Cardiac muscle cell (in vitro differentiated cells and primary cell): ENCODE measurements around the gene MAPT. TPM values are rescaled to one million over a fixed set of nuclear protein-coding genes. Genes with fewer than 3 reads are reported as not detected.

Experiments
- DNase-seq, 2 donors: peaks; one replicate each; pipeline versions ENCODE4 v3.0.0 to v3.0.0-alpha.2; 2010 to 2017; ENCODE audit warnings: low read depth in 1 of 2, low spot score in 1 of 2
- H3K27ac ChIP-seq: fragments of 200-600 bp; sonication (generic); 2 replicates; pipeline ENCODE4 v1.5.1; 2016
- H3K27me3 ChIP-seq: fragments of 200-600 bp; sonication (generic); 2 replicates; pipeline ENCODE4 v1.6.0; 2016; ENCODE audit warnings: control low read depth
- H3K36me3 ChIP-seq: fragments of 200-600 bp; sonication (generic); 2 replicates; pipeline ENCODE4 v1.5.1; 2016; ENCODE audit warnings: control low read depth
- H3K4me1 ChIP-seq: fragments of 200-600 bp; sonication (generic); 2 replicates; pipeline ENCODE4 v1.8.1; 2017; ENCODE audit warnings: low read depth, mild to moderate bottlenecking, mixed run types
- H3K4me3 ChIP-seq: fragments of 200-600 bp; sonication (generic); 2 replicates; pipeline ENCODE4 v1.5.1; 2016; ENCODE audit warnings: mild to moderate bottlenecking
- H3K9me3 ChIP-seq: fragments of 200-600 bp; sonication (generic); 2 replicates; pipeline ENCODE4 v1.5.1; 2017; ENCODE audit warnings: low read depth, mild to moderate bottlenecking, control low read depth
- polyA plus RNA-seq: library from polyadenylated mRNA; unstranded; fragments of >200 nt; fragmentation: Nextera tagmentation; extraction: Ambion mirVana; gene quantifications from 2 replicates; pipeline ENCODE4 v1.2.1, GENCODE V29; 2016
- total RNA-seq: library from RNA; depleted of rRNA; stranded (reverse); fragments of >200 nt; gene quantifications from 2 replicates; pipeline ENCODE4 v1.2.3, GENCODE V29; 2016
- TF ChIP-seq, protein P1 (sequence below): IDR thresholded peaks from 2 replicates; pipeline ENCODE4 v1.5.1; 2012; ENCODE audit warnings: low read depth, mild to moderate bottlenecking, low read length

The MAPT gene
- total and polyA plus RNA-seq, 2 experiments from 2014 or later, result 1.3 to 1.9 TPM

DNA sequence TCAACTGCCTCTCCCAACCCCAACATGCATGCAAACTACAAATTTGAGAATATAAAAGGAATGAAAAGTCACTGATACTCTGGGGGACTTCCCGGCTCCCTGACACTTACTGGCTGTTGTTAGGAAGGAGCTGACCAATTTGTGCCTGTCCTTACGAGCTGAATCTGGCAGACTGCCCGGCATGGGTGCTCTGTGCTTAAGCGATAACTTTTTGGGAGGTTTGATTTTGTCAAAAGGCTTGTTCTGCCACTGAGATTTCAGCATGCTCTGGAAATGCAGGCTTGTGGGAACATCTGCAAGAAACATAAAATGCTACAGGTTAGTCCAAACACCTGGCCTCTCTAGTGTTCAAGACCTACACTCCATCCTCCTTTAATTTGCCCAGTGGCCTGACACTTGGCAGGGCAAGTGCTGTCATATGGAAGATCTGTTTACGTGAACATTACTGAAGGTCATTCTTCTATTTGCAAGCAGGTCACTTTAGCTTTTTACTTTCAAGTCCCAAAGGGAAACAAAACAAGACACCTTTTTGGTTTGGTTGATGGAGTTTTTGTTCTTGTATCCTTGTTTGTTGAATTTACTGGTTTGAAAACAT, 145.3 kb downstream of the MAPT start:
- Histone ChIP-seq H3K27ac (no peak overlapping the region), H3K27me3 (no peaks in the 10 kb centered on the region), H3K36me3 (peaks cover 78% of the 10 kb centered on the region), H3K4me1 (no peaks in the 10 kb centered on the region), H3K9me3 (no peaks in the 10 kb centered on the region), H3K4me3 (no peak overlapping the region)
- DNase-seq, result no peak
- TF ChIP-seq, protein P1, sequence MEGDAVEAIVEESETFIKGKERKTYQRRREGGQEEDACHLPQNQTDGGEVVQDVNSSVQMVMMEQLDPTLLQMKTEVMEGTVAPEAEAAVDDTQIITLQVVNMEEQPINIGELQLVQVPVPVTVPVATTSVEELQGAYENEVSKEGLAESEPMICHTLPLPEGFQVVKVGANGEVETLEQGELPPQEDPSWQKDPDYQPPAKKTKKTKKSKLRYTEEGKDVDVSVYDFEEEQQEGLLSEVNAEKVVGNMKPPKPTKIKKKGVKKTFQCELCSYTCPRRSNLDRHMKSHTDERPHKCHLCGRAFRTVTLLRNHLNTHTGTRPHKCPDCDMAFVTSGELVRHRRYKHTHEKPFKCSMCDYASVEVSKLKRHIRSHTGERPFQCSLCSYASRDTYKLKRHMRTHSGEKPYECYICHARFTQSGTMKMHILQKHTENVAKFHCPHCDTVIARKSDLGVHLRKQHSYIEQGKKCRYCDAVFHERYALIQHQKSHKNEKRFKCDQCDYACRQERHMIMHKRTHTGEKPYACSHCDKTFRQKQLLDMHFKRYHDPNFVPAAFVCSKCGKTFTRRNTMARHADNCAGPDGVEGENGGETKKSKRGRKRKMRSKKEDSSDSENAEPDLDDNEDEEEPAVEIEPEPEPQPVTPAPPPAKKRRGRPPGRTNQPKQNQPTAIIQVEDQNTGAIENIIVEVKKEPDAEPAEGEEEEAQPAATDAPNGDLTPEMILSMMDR, result no peak

DNA sequence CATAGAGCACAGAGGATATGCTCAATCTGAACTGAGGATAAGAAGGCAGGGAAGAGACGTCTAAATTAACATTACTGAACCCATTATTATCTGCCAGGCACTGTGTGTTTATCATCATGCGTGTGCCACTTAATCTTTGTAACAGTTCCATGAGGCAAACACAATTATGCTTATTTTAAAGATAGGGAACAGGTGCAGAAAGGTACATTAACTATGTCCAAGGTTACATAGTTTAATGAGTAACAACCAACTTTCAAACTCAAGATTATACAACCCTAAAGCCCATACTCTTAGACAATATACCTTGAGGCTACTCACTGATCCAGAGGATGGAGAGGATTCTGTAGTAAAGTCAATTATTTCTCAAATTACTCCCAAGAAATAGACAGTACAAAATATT, 147.9 kb downstream of the MAPT start:
- peaks cover 60% of the 10 kb centered on the region for H3K36me3 ChIP-seq

GRCh38 chr17:46042925-46043324, 148.6 kb downstream of the MAPT start:
- no peaks in the 10 kb centered on the region for H3K4me1 ChIP-seq
- no peak overlapping the region for H3K4me3 ChIP-seq
- H3K27me3 ChIP-seq, result no peaks in the 10 kb centered on the region
- TF ChIP-seq, protein P1, result no peak
- no peak for DNase-seq
- H3K36me3 ChIP-seq, result peaks cover 58% of the 10 kb centered on the region
- no peaks in the 10 kb centered on the region for H3K9me3 ChIP-seq
- no peak overlapping the region for H3K27ac ChIP-seq

More for the DNA sequence above, 147.9 kb downstream of the MAPT start:
- Histone ChIP-seq H3K4me1 (no peaks in the 10 kb centered on the region), H3K9me3 (no peaks in the 10 kb centered on the region), H3K27ac (no peak overlapping the region), H3K4me3 (no peak overlapping the region), H3K27me3 (no peaks in the 10 kb centered on the region)
- TF ChIP-seq, protein P1, result no peak
- no peak for DNase-seq

GRCh38 chr17:46043606-46044005, 149.3 kb downstream of the MAPT start:
- Histone ChIP-seq H3K4me1 (no peaks in the 10 kb centered on the region), H3K27ac (no peak overlapping the region), H3K27me3 (no peaks in the 10 kb centered on the region), H3K9me3 (no peaks in the 10 kb centered on the region), H3K4me3 (no peak overlapping the region), H3K36me3 (peaks cover 55% of the 10 kb centered on the region)
- no peak for DNase-seq
- TF ChIP-seq, protein P1, result no peak

DNA sequence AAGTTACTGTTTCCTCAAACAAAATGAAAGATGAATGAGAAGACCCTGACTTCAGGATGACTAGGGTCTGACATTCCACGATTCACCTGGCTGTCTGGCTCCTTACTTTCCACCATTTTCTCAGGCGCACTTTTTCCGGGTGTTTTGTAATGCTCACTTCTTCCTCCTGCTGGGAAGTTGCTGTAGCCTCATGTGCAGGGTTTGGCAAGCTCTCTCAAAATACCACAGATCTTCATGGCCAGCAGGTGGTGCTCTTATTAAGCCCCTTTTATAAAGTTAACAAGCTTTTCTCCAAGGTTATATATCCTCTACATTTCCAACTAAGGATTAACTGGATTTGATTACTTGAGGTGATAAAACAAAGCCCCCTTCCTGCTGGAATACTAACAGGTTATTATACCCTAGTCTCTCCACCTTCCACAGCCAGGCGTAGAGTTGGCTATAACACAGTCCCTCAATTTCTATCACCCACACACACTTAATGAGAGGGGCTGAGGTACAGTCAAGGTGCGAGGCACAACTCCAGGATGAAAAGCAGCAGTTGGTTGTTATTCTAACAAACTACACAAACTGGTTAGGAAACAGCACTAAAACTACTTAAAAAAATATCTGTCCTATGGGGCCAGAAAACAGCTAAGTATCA, 150.1 kb downstream of the MAPT start:
- Histone ChIP-seq H3K4me1 (no peaks in the 10 kb centered on the region), H3K9me3 (no peaks in the 10 kb centered on the region), H3K27ac (peak overlapping the region; percentile 55), H3K36me3 (peaks cover 48% of the 10 kb centered on the region), H3K27me3 (no peaks in the 10 kb centered on the region), H3K4me3 (no peak overlapping the region)
- peak; percentile 85 to 95 for DNase-seq
- TF ChIP-seq, protein P1, result peak; percentile 85
